ENCODE data around the gene GNAT2. TPM values are rescaled to one million over a fixed set of nuclear protein-coding genes. Genes with fewer than 3 reads are reported as not detected.
A peak's percentile ranks its signal among the peaks of the same experiment; 100 is the strongest.

Gene GNAT2
- total RNA-seq, 1 experiment from 2014 or later: not detected

GRCh38 chr1:109650609-109651008 is 31.2 kb upstream of the GNAT2 start:
- no peak overlapping the region for H3K4me3 ChIP-seq (ENCODE audit: low read length)
- H2AFZ ChIP-seq (ENCODE audit: low read length): no peak overlapping the region
- no peak overlapping the region for H3K9ac ChIP-seq (ENCODE audit: low read length)
- H3K36me3 ChIP-seq (ENCODE audit: insufficient read depth, low read length): no peaks in the 10 kb centered on the region
- H3K9me2 ChIP-seq (replicated peaks; ENCODE audit: insufficient read depth, low read length): no peaks in the 10 kb centered on the region
- no peaks in the 10 kb centered on the region for H3K9me3 ChIP-seq (ENCODE audit: low read length)
- no peak for DNase-seq
- no peaks in the 10 kb centered on the region for H3K27me3 ChIP-seq (ENCODE audit: low read length)
- no peak overlapping the region for H3K27ac ChIP-seq (ENCODE audit: low read length)
- H3K79me2 ChIP-seq (ENCODE audit: low read length): no peaks in the 10 kb centered on the region
- no peak overlapping the region for H3K4me2 ChIP-seq (ENCODE audit: low read depth, low read length, poor library complexity, severe bottlenecking)
- H4K20me1 ChIP-seq (ENCODE audit: insufficient read depth, low read depth, low read length): no peaks in the 10 kb centered on the region
- H3K4me1 ChIP-seq (ENCODE audit: low read length): peaks cover 11% of the 10 kb centered on the region

GRCh38 chr1:109649491-109649914 is 30.1 kb upstream of the GNAT2 start:
- H4K20me1 ChIP-seq (ENCODE audit: insufficient read depth, low read depth, low read length): no peaks in the 10 kb centered on the region
- H3K27me3 ChIP-seq (ENCODE audit: low read length): no peaks in the 10 kb centered on the region
- no peaks in the 10 kb centered on the region for H3K79me2 ChIP-seq (ENCODE audit: low read length)
- H3K36me3 ChIP-seq (ENCODE audit: insufficient read depth, low read length): no peaks in the 10 kb centered on the region
- 0 out of 2 replicates have a peak, but pooled peaks cover 5% of the 10 kb centered on the region for H3K4me1 ChIP-seq (ENCODE audit: low read length)
- no peak overlapping the region for H3K4me3 ChIP-seq (ENCODE audit: low read length)
- H3K27ac ChIP-seq (ENCODE audit: low read length): no peak overlapping the region
- H3K9me2 ChIP-seq (replicated peaks; ENCODE audit: insufficient read depth, low read length): no peaks in the 10 kb centered on the region
- no peak overlapping the region for H2AFZ ChIP-seq (ENCODE audit: low read length)
- no peak overlapping the region for H3K4me2 ChIP-seq (ENCODE audit: low read depth, low read length, poor library complexity, severe bottlenecking)
- H3K9me3 ChIP-seq (ENCODE audit: low read length): no peaks in the 10 kb centered on the region
- no peak for DNase-seq
- H3K9ac ChIP-seq (ENCODE audit: low read length): no peak overlapping the region

- no peaks in the 10 kb centered on the region for H3K79me2 ChIP-seq (ENCODE audit: low read length)
- H3K27ac ChIP-seq (ENCODE audit: low read length): no peak overlapping the region
- H3K4me3 ChIP-seq (ENCODE audit: low read length): no peak overlapping the region
- H3K4me2 ChIP-seq (ENCODE audit: low read depth, low read length, poor library complexity, severe bottlenecking): no peak overlapping the region
- H3K27me3 ChIP-seq (ENCODE audit: low read length): no peaks in the 10 kb centered on the region
- no peaks in the 10 kb centered on the region for H3K9me2 ChIP-seq (replicated peaks; ENCODE audit: insufficient read depth, low read length)
- no peaks in the 10 kb centered on the region for H4K20me1 ChIP-seq (ENCODE audit: insufficient read depth, low read depth, low read length)
- no peaks in the 10 kb centered on the region for H3K36me3 ChIP-seq (ENCODE audit: insufficient read depth, low read length)
- no peak overlapping the region for H2AFZ ChIP-seq (ENCODE audit: low read length)
- no peak overlapping the region for H3K9ac ChIP-seq (ENCODE audit: low read length)
- DNase-seq: no peak
- H3K9me3 ChIP-seq (ENCODE audit: low read length): no peaks in the 10 kb centered on the region
- peaks cover 8% of the 10 kb centered on the region; the same call in 1 of the 2 replicates for H3K4me1 ChIP-seq (ENCODE audit: low read length)
These were observed 25.3 kb upstream of the GNAT2 start for GRCh38 chr1:109644670-109645069.

GRCh38 chr1:109643385-109644230 is 24.2 kb upstream of the GNAT2 start:
- Histone ChIP-seq H3K27me3 (ENCODE audit: low read length) (no peaks in the 10 kb centered on the region), H3K4me3 (ENCODE audit: low read length) (no peak overlapping the region), H3K27ac (ENCODE audit: low read length) (no peak overlapping the region), H3K9me2 (replicated peaks; ENCODE audit: insufficient read depth, low read length) (no peaks in the 10 kb centered on the region), H2AFZ (ENCODE audit: low read length) (no peak overlapping the region), H3K79me2 (ENCODE audit: low read length) (no peaks in the 10 kb centered on the region), H3K4me2 (ENCODE audit: low read depth, low read length, poor library complexity, severe bottlenecking) (peak overlapping the region; percentile 24), H3K4me1 (ENCODE audit: low read length) (peaks cover 4% of the 10 kb centered on the region; the same call in 1 of the 2 replicates), H3K36me3 (ENCODE audit: insufficient read depth, low read length) (no peaks in the 10 kb centered on the region), H3K9me3 (ENCODE audit: low read length) (no peaks in the 10 kb centered on the region), H4K20me1 (ENCODE audit: insufficient read depth, low read depth, low read length) (no peaks in the 10 kb centered on the region), H3K9ac (ENCODE audit: low read length) (no peak overlapping the region)
- peak; percentile 94 for DNase-seq

DNA sequence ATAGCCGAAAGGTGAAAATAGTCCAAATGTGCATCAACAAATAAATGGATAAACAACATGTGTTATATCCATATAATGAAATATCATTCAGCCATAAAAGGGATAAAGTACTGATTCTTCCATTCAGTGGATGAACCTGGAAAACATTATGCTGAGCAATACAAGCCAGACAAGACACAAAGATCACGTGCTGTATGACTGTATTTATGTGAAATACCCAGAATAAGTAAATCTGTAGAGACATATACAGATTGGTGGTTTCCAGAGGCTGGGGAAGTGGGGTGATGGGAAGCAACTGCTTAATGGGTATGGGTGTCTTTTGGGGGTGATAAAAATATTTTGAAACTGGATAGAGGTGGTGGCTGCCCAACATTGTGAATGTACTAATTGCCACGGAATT is 23.2 kb upstream of the GNAT2 start:
- Histone ChIP-seq H3K79me2 (ENCODE audit: low read length) (no peaks in the 10 kb centered on the region), H3K4me2 (ENCODE audit: low read depth, low read length, poor library complexity, severe bottlenecking) (no peak overlapping the region), H2AFZ (ENCODE audit: low read length) (no peak overlapping the region), H4K20me1 (ENCODE audit: insufficient read depth, low read depth, low read length) (no peaks in the 10 kb centered on the region), H3K27me3 (ENCODE audit: low read length) (no peaks in the 10 kb centered on the region), H3K4me1 (ENCODE audit: low read length) (peaks cover 4% of the 10 kb centered on the region; the same call in 1 of the 2 replicates), H3K4me3 (ENCODE audit: low read length) (no peak overlapping the region), H3K36me3 (ENCODE audit: insufficient read depth, low read length) (no peaks in the 10 kb centered on the region), H3K9ac (ENCODE audit: low read length) (no peak overlapping the region), H3K9me3 (ENCODE audit: low read length) (no peaks in the 10 kb centered on the region), H3K27ac (ENCODE audit: low read length) (no peak overlapping the region), H3K9me2 (replicated peaks; ENCODE audit: insufficient read depth, low read length) (no peaks in the 10 kb centered on the region)
- no peak for DNase-seq

- H3K4me2 ChIP-seq (ENCODE audit: low read depth, low read length, poor library complexity, severe bottlenecking): no peak overlapping the region
- H3K36me3 ChIP-seq (ENCODE audit: insufficient read depth, low read length): no peaks in the 10 kb centered on the region
- H3K27ac ChIP-seq (ENCODE audit: low read length): no peak overlapping the region
- H2AFZ ChIP-seq (ENCODE audit: low read length): no peak overlapping the region
- H3K9me3 ChIP-seq (ENCODE audit: low read length): no peaks in the 10 kb centered on the region
- H4K20me1 ChIP-seq (ENCODE audit: insufficient read depth, low read depth, low read length): no peaks in the 10 kb centered on the region
- no peak overlapping the region for H3K4me3 ChIP-seq (ENCODE audit: low read length)
- H3K79me2 ChIP-seq (ENCODE audit: low read length): no peaks in the 10 kb centered on the region
- no peak for DNase-seq
- H3K27me3 ChIP-seq (ENCODE audit: low read length): no peaks in the 10 kb centered on the region
- no peak overlapping the region for H3K9ac ChIP-seq (ENCODE audit: low read length)
- no peaks in the 10 kb centered on the region for H3K9me2 ChIP-seq (replicated peaks; ENCODE audit: insufficient read depth, low read length)
- H3K4me1 ChIP-seq (ENCODE audit: low read length): peaks cover 4% of the 10 kb centered on the region; the same call in 1 of the 2 replicates
These were observed 22.4 kb upstream of the GNAT2 start for GRCh38 chr1:109641861-109642260.

- no peak overlapping the region for H3K4me2 ChIP-seq (ENCODE audit: low read depth, low read length, poor library complexity, severe bottlenecking)
- peaks cover 4% of the 10 kb centered on the region; the same call in 1 of the 2 replicates for H3K4me1 ChIP-seq (ENCODE audit: low read length)
- no peaks in the 10 kb centered on the region for H3K27me3 ChIP-seq (ENCODE audit: low read length)
- H2AFZ ChIP-seq (ENCODE audit: low read length): no peak overlapping the region
- no peak overlapping the region for H3K27ac ChIP-seq (ENCODE audit: low read length)
- H3K4me3 ChIP-seq (ENCODE audit: low read length): no peak overlapping the region
- no peak for DNase-seq
- no peaks in the 10 kb centered on the region for H3K79me2 ChIP-seq (ENCODE audit: low read length)
- no peaks in the 10 kb centered on the region for H3K36me3 ChIP-seq (ENCODE audit: insufficient read depth, low read length)
- H3K9me3 ChIP-seq (ENCODE audit: low read length): no peaks in the 10 kb centered on the region
- H3K9ac ChIP-seq (ENCODE audit: low read length): no peak overlapping the region
- no peaks in the 10 kb centered on the region for H3K9me2 ChIP-seq (replicated peaks; ENCODE audit: insufficient read depth, low read length)
- H4K20me1 ChIP-seq (ENCODE audit: insufficient read depth, low read depth, low read length): no peaks in the 10 kb centered on the region
These were observed 21.8 kb upstream of the GNAT2 start for GRCh38 chr1:109641078-109641740.

- H3K4me1 ChIP-seq (ENCODE audit: low read length): peaks cover 4% of the 10 kb centered on the region; the same call in 1 of the 2 replicates
- H2AFZ ChIP-seq (ENCODE audit: low read length): no peak overlapping the region
- H3K27me3 ChIP-seq (ENCODE audit: low read length): no peaks in the 10 kb centered on the region
- DNase-seq: peak; percentile 93
- H3K4me3 ChIP-seq (ENCODE audit: low read length): no peak overlapping the region
- no peak overlapping the region for H3K4me2 ChIP-seq (ENCODE audit: low read depth, low read length, poor library complexity, severe bottlenecking)
- H3K9ac ChIP-seq (ENCODE audit: low read length): 0 out of 2 replicates have a peak overlapping the region, but pooled peaks have one; percentile 6
- no peaks in the 10 kb centered on the region for H3K36me3 ChIP-seq (ENCODE audit: insufficient read depth, low read length)
- H3K9me3 ChIP-seq (ENCODE audit: low read length): no peaks in the 10 kb centered on the region
- no peak overlapping the region for H3K27ac ChIP-seq (ENCODE audit: low read length)
- H3K9me2 ChIP-seq (replicated peaks; ENCODE audit: insufficient read depth, low read length): no peaks in the 10 kb centered on the region
- no peaks in the 10 kb centered on the region for H4K20me1 ChIP-seq (ENCODE audit: insufficient read depth, low read depth, low read length)
- H3K79me2 ChIP-seq (ENCODE audit: low read length): no peaks in the 10 kb centered on the region
These were observed 21.0 kb upstream of the GNAT2 start for GRCh38 chr1:109640285-109640865.

Data from Karpas-422 (cell line).